PC-3 (cell line): ENCODE data around the gene LCN6. TPM values are rescaled to one million over a fixed set of nuclear protein-coding genes. Genes with fewer than 3 reads are reported as not detected.

Source experiments
- ATAC-seq: fragments of 200-7000 bp; cut with Tn5 transposase; 2 replicates; pipeline ENCODE4 v1.9.1; 2020; ENCODE audit warnings: mild to moderate bottlenecking, moderate library complexity
- BruUV-seq: library from RNA; stranded (reverse); fragments of 400-500 nt; replicated peaks from 2 replicates; lab custom pipeline; 2021; lab: Mats Ljungman, UMichigan
- CTCF ChIA-PET: fragments of 300-600 bp; sonication (Branson Sonifier 250); formaldehyde crosslinking; loops from one replicate; lab custom pipeline; 2022; ENCODE audit warnings: antibody characterized with exemption; lab: Charles Lee
- POLR2A ChIA-PET: fragments of 300-600 bp; sonication (Branson Sonifier 250); formaldehyde crosslinking; loops from one replicate; lab custom pipeline; 2022; ENCODE audit warnings: antibody characterized with exemption; ENCODE audit not compliant: unreplicated experiment; lab: Charles Lee
- DNase-seq: peaks from one replicate; pipeline ENCODE4 v3.0.0-alpha.2; 2015
- H2AFZ ChIP-seq: fragments of 300-600 bp; sonication (generic); 2 replicates; pipeline ENCODE4 v1.6.0; 2016; ENCODE audit warnings: antibody characterized with exemption, low read length
- H3F3A ChIP-seq: fragments of 300-600 bp; sonication (generic); one replicate; pipeline ENCODE4 v1.6.0; 2017; ENCODE audit warnings: antibody characterized with exemption, low read length, control low read depth, mild to moderate bottlenecking; ENCODE audit not compliant: unreplicated experiment
- H3K27ac ChIP-seq: fragments of 300-600 bp; sonication (generic); 2 replicates; pipeline ENCODE4 v1.5.1; 2016; ENCODE audit warnings: mild to moderate bottlenecking, low read length
- H3K27me3 ChIP-seq: fragments of 300-600 bp; sonication (generic); 2 replicates; pipeline ENCODE4 v1.6.1; 2016; ENCODE audit warnings: low read length, mixed read lengths
- H3K36me3 ChIP-seq: fragments of 300-600 bp; sonication (generic); 2 replicates; pipeline ENCODE4 v1.6.1; 2016; ENCODE audit warnings: low read depth, mixed run types, low read length, mixed read lengths
- H3K4me1 ChIP-seq: fragments of 300-600 bp; sonication (generic); 2 replicates; pipeline ENCODE4 v1.5.1; 2016; ENCODE audit warnings: low read length; ENCODE audit not compliant: insufficient read depth
- H3K4me2 ChIP-seq: fragments of 300-600 bp; sonication (generic); 2 replicates; pipeline ENCODE4 v1.6.0; 2016; ENCODE audit warnings: low read length
- H3K4me3 ChIP-seq: fragments of 300-600 bp; sonication (generic); 2 replicates; pipeline ENCODE4 v1.5.1; 2016; ENCODE audit warnings: mild to moderate bottlenecking, low read length, mixed read lengths
- H3K79me2 ChIP-seq: fragments of 300-600 bp; sonication (generic); 2 replicates; pipeline ENCODE4 v1.6.1; 2017; ENCODE audit warnings: low read length, mixed read lengths
- H3K9ac ChIP-seq: fragments of 300-600 bp; sonication (generic); 2 replicates; pipeline ENCODE4 v1.6.0; 2016; ENCODE audit warnings: mild to moderate bottlenecking, low read length
- H3K9me2 ChIP-seq: fragments of 300-600 bp; sonication (generic); replicated peaks from 2 replicates; pipeline ENCODE4 v1.6.1; 2016; ENCODE audit warnings: mixed run types, low read length, mixed read lengths
- H3K9me3 ChIP-seq: fragments of 300-600 bp; sonication (generic); 2 replicates; pipeline ENCODE4 v1.6.1; 2016; ENCODE audit warnings: low read length, mixed read lengths
- H4K20me1 ChIP-seq: fragments of 300-600 bp; sonication (generic); 2 replicates; pipeline ENCODE4 v1.6.1; 2016; ENCODE audit warnings: low read length, mixed read lengths
- EZH2 ChIP-seq: fragments of 300-600 bp; sonication (generic); IDR thresholded peaks from one replicate; pipeline ENCODE4 v1.6.1; 2017; ENCODE audit warnings: antibody characterized with exemption, mild to moderate bottlenecking, low read length; ENCODE audit not compliant: unreplicated experiment
- EZH2phosphoT487 ChIP-seq: fragments of 300-600 bp; sonication (generic); IDR thresholded peaks from 2 replicates; pipeline ENCODE4 v1.6.1; 2018; ENCODE audit warnings: mild to moderate bottlenecking, antibody characterized with exemption, low read length, borderline replicate concordance
- intact Hi-C: fragments of 100-400 bp; cut with micrococcal nuclease; formaldehyde crosslinking; loops from 2 replicates; pipeline ENCODE4 v1.9.0; 2023
- total RNA-seq: library from RNA; depleted of rRNA; stranded (reverse); fragments of >200 nt; gene quantifications from 2 replicates; pipeline ENCODE4 v1.2.3, GENCODE V29; 2014
- TF ChIP-seq, protein P1 (sequence below): fragments of 300-600 bp; sonication (generic); conservative IDR thresholded peaks from 2 replicates; pipeline ENCODE4 v1.5.1; 2017; ENCODE audit warnings: antibody characterized with exemption, low read depth, mild to moderate bottlenecking, low read length

Gene LCN6
- total RNA-seq, 1 experiment from 2014 or later = not detected

DNA sequence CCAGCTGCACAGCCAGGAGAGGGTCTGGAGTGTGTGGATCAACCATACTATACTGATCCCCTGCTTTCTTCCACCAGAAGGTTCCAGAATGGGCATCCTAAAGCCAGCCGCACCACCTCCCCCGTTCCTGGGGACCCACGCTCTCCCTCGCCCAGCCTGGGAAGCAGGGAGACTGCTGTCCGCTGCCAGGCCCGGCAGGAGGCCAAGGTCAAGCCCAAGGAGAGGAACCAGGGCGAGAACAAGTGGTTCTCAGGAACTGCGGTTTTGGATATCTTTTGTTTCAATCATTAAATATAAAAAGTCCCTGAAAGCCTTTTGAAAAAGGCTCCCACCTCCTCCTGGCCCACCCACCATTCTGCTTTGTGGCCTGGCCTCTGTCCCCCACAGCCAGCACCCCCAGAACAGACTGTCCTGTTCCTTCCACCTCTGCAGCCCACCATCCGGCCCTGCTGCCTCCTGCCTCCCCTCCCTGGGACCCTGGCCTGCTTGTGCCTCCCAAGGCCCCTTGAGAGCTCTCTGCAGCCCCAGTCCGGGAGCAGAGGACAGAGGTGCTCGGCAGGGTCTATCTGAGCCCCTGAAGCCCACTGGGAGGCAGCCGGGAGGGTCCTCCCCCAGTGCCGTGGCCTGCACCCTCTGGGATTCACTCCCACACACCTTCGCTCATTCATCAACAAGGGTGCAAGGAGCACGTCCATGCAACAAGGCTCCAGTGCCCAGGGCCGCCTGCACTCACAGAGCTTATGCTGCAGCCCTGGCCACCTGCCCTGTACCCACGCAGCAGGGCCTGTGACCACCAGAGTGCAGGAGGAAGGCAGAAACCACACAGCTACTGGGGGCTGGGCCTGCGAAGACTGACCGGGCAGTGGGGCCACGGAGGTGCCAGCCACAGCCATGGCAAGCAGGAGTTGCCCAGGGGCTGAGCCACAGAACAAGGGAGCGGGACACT, 614 bp upstream of the LCN6 start:
- Histone ChIP-seq H3K9me2 (no peaks in the 10 kb centered on the region), H3K27me3 (no peaks in the 10 kb centered on the region), H3K27ac (no peak overlapping the region), H2AFZ (no peak overlapping the region), H3K4me3 (no peak overlapping the region), H4K20me1 (no peaks in the 10 kb centered on the region), H3K9ac (no peak overlapping the region), H3K4me1 (no peaks in the 10 kb centered on the region), H3K4me2 (no peak overlapping the region), H3K79me2 (no peaks in the 10 kb centered on the region), H3F3A (no peaks in the 10 kb centered on the region), H3K9me3 (no peaks in the 10 kb centered on the region), H3K36me3 (no peaks in the 10 kb centered on the region)
- CTCF ChIA-PET = no interaction called here
- intact Hi-C loops = no loop called here
- ATAC-seq = no peak
- DNase-seq = no peak
- BruUV-seq = no TSS peak
- POLR2A ChIA-PET = no interaction called here
- TF ChIP-seq, protein P1, sequence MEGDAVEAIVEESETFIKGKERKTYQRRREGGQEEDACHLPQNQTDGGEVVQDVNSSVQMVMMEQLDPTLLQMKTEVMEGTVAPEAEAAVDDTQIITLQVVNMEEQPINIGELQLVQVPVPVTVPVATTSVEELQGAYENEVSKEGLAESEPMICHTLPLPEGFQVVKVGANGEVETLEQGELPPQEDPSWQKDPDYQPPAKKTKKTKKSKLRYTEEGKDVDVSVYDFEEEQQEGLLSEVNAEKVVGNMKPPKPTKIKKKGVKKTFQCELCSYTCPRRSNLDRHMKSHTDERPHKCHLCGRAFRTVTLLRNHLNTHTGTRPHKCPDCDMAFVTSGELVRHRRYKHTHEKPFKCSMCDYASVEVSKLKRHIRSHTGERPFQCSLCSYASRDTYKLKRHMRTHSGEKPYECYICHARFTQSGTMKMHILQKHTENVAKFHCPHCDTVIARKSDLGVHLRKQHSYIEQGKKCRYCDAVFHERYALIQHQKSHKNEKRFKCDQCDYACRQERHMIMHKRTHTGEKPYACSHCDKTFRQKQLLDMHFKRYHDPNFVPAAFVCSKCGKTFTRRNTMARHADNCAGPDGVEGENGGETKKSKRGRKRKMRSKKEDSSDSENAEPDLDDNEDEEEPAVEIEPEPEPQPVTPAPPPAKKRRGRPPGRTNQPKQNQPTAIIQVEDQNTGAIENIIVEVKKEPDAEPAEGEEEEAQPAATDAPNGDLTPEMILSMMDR = no peak
- TF ChIP-seq EZH2 = no peak
- TF ChIP-seq EZH2phosphoT487 = no peak

- POLR2A ChIA-PET = no interaction called here
- Histone ChIP-seq H3K4me1 (no peaks in the 10 kb centered on the region), H3K4me2 (no peak overlapping the region), H3K27me3 (peaks cover 5% of the 10 kb centered on the region), H4K20me1 (no peaks in the 10 kb centered on the region), H3K9ac (no peak overlapping the region), H3K9me3 (no peaks in the 10 kb centered on the region), H3K4me3 (no peak overlapping the region), H3F3A (no peaks in the 10 kb centered on the region), H3K27ac (no peak overlapping the region), H3K9me2 (no peaks in the 10 kb centered on the region), H3K79me2 (no peaks in the 10 kb centered on the region), H3K36me3 (no peaks in the 10 kb centered on the region), H2AFZ (no peak overlapping the region)
- no peak for DNase-seq
- intact Hi-C loops = no loop called here
- CTCF ChIA-PET = no interaction called here
- BruUV-seq = no TSS peak
- no peak for ATAC-seq
- TF ChIP-seq EZH2 (no peak), EZH2phosphoT487 (no peak)
- TF ChIP-seq, protein P1 = no peak
Measured at GRCh38 chr9:136747161-136748060, 914 bp downstream of the LCN6 start.
